22Rv1 (cell line): ENCODE results near the gene CST6.

ENCODE experiments used
- H3K27ac ChIP-seq: fragments of 450-650 bp; 2 replicates; pipeline ENCODE4 v1.5.1; 2017
- CTCF ChIP-seq: fragments of 450-650 bp; IDR thresholded peaks from 2 replicates; pipeline ENCODE4 v1.5.1; 2017; ENCODE audit warnings: mild to moderate bottlenecking
- ZFX ChIP-seq: fragments of 450-650 bp; IDR thresholded peaks from 2 replicates; pipeline ENCODE4 v1.6.1; 2017; ENCODE audit warnings: antibody characterized with exemption, borderline replicate concordance

The CST6 gene

GRCh38 chr11:66050581-66051231, 38.9 kb downstream of the CST6 start:
- TF ChIP-seq ZFX = no peak
- no peak for TF ChIP-seq CTCF
- peak overlapping the region; percentile 87 for H3K27ac ChIP-seq

GRCh38 chr11:66051371-66051765, 39.6 kb downstream of the CST6 start:
- TF ChIP-seq CTCF = no peak
- TF ChIP-seq ZFX = no peak
- H3K27ac ChIP-seq = peak overlapping the region; percentile 87

- TF ChIP-seq ZFX = no peak
- no peak for TF ChIP-seq CTCF
Measured at GRCh38 chr11:66051766-66052663, 40.2 kb downstream of the CST6 start, which contains the start of gene SF3B2. Gene SF3B2, plus strand, starts transcription at chr11:66052364. Its CDS starts 21 bp downstream, at chr11:66052385.

GRCh38 chr11:66052664-66052982, 40.8 kb downstream of the CST6 start:
- TF ChIP-seq ZFX (no peak), CTCF (no peak)
- peak overlapping the region; percentile 87 for H3K27ac ChIP-seq

More at GRCh38 chr11:66051766-66052663, 40.2 kb downstream of the CST6 start, which contains the start of gene SF3B2:
- peak within 1 kb of the TSS; percentile 87 for H3K27ac ChIP-seq

GRCh38 chr11:66055021-66055420, 43.2 kb downstream of the CST6 start:
- H3K27ac ChIP-seq = no peak overlapping the region
- no peak for TF ChIP-seq ZFX
- no peak for TF ChIP-seq CTCF

- TF ChIP-seq ZFX (no peak), CTCF (no peak)
- no peak overlapping the region for H3K27ac ChIP-seq
Measured at GRCh38 chr11:66056501-66056900, 44.7 kb downstream of the CST6 start.

GRCh38 chr11:66059966-66060680, 48.3 kb downstream of the CST6 start:
- TF ChIP-seq ZFX (no peak), CTCF (no peak)
- no peak overlapping the region for H3K27ac ChIP-seq
